GM19372 (cell line): ENCODE measurements around the gene EYA4.

Source experiments
- ATAC-seq: cut with Tn5 transposase; IDR thresholded peaks from one replicate; pipeline ENCODE4 v1.9.1; 2021; ENCODE audit warnings: mild to moderate bottlenecking, low read depth, moderate library complexity; ENCODE audit not compliant: unreplicated experiment

The EYA4 gene

GRCh38 chr6:133340557-133340956, 99.4 kb downstream of the EYA4 start:
- ATAC-seq: no peak

- ATAC-seq: no peak
Measured at GRCh38 chr6:133341607-133342158, 100.5 kb downstream of the EYA4 start.

- ATAC-seq: no peak
Measured at GRCh38 chr6:133343220-133343619, 102.1 kb downstream of the EYA4 start.

GRCh38 chr6:133348846-133349245, 107.7 kb downstream of the EYA4 start:
- ATAC-seq: no peak

- ATAC-seq: no peak
Measured at GRCh38 chr6:133350928-133351327, 109.8 kb downstream of the EYA4 start.

GRCh38 chr6:133352046-133352445, 110.9 kb downstream of the EYA4 start:
- ATAC-seq: no peak

- ATAC-seq: no peak
Measured at GRCh38 chr6:133353061-133353460, 111.9 kb downstream of the EYA4 start.

- ATAC-seq: no peak
Measured at GRCh38 chr6:133355922-133356321, 114.8 kb downstream of the EYA4 start.

GRCh38 chr6:133358574-133359150, 117.5 kb downstream of the EYA4 start:
- ATAC-seq: no peak

GRCh38 chr6:133359256-133359655, 118.1 kb downstream of the EYA4 start:
- no peak for ATAC-seq

GRCh38 chr6:133359760-133360159, 118.6 kb downstream of the EYA4 start:
- no peak for ATAC-seq

GRCh38 chr6:133360194-133360593, 119.0 kb downstream of the EYA4 start:
- no peak for ATAC-seq

GRCh38 chr6:133362813-133363212, 121.7 kb downstream of the EYA4 start:
- ATAC-seq: no peak

- ATAC-seq: no peak
Measured at GRCh38 chr6:133368664-133369063, 127.5 kb downstream of the EYA4 start.

- ATAC-seq: no peak
Measured at GRCh38 chr6:133369773-133370272, 128.7 kb downstream of the EYA4 start.

GRCh38 chr6:133376743-133377142, 135.6 kb downstream of the EYA4 start:
- ATAC-seq: no peak

GRCh38 chr6:133377219-133377618, 136.1 kb downstream of the EYA4 start:
- no peak for ATAC-seq

GRCh38 chr6:133380047-133380446, 138.9 kb downstream of the EYA4 start:
- no peak for ATAC-seq

GRCh38 chr6:133380723-133381122, 139.6 kb downstream of the EYA4 start:
- ATAC-seq: no peak

GRCh38 chr6:133388731-133389130, 147.6 kb downstream of the EYA4 start:
- ATAC-seq: no peak

GRCh38 chr6:133390168-133390567, 149.0 kb downstream of the EYA4 start:
- ATAC-seq: no peak

GRCh38 chr6:133392015-133392414, 150.9 kb downstream of the EYA4 start:
- ATAC-seq: no peak
